Loucy (cell line): Measurements from ENCODE around the gene SUN1.

Source experiments
- CTCF ChIP-seq: fragments of 200-600 bp; sonication (generic); conservative IDR thresholded peaks from 2 replicates; pipeline ENCODE4 v1.5.1; 2014; ENCODE audit warnings: mild to moderate bottlenecking, antibody characterized with exemption, low read length
- EZH2phosphoT487 ChIP-seq: fragments of 200-600 bp; IDR thresholded peaks from 2 replicates; pipeline ENCODE4 v1.6.1; 2018; ENCODE audit warnings: antibody characterized with exemption, mild to moderate bottlenecking, moderate library complexity, borderline replicate concordance

GRCh38 chr7:871900-872537 is 39.7 kb downstream of the SUN1 start:
- TF ChIP-seq CTCF (no peak), EZH2phosphoT487 (no peak)
